COR-L47 (cell line): ENCODE results near the gene EHD4.
A peak's percentile ranks its signal among the peaks of the same experiment; 100 is the strongest.

Experiments
- DNase-seq: peaks from one replicate; lab custom pipeline; 2025; lab: John Stamatoyannopoulos, UW

The EHD4 gene

GRCh38 chr15:41994772-41995475, 22.6 kb upstream of the EHD4 start:
- DNase-seq: no peak

GRCh38 chr15:41994171-41994650, 21.9 kb upstream of the EHD4 start:
- no peak for DNase-seq

- no peak for DNase-seq
These were observed 21.3 kb upstream of the EHD4 start for GRCh38 chr15:41993472-41994170.

- DNase-seq: no peak
These were observed 20.4 kb upstream of the EHD4 start for GRCh38 chr15:41992803-41993190.

GRCh38 chr15:41992151-41992802, 19.9 kb upstream of the EHD4 start:
- DNase-seq: no peak

GRCh38 chr15:41990691-41991090, 18.3 kb upstream of the EHD4 start:
- DNase-seq: no peak

- no peak for DNase-seq
These were observed 17.9 kb upstream of the EHD4 start for GRCh38 chr15:41990243-41990605.

GRCh38 chr15:41989573-41990242, 17.4 kb upstream of the EHD4 start:
- peak; percentile 50 for DNase-seq

- DNase-seq: no peak
These were observed 16.7 kb upstream of the EHD4 start for GRCh38 chr15:41988896-41989572.

GRCh38 chr15:41987925-41988275, 15.5 kb upstream of the EHD4 start:
- no peak for DNase-seq

- no peak for DNase-seq
These were observed 15.0 kb upstream of the EHD4 start for GRCh38 chr15:41987246-41987924.

- no peak for DNase-seq
These were observed 13.1 kb upstream of the EHD4 start for GRCh38 chr15:41985236-41986160.

GRCh38 chr15:41984622-41985021, 12.3 kb upstream of the EHD4 start:
- no peak for DNase-seq

- no peak for DNase-seq
These were observed 11.5 kb upstream of the EHD4 start for GRCh38 chr15:41983621-41984571.

GRCh38 chr15:41983221-41983620, 10.9 kb upstream of the EHD4 start:
- DNase-seq: no peak

GRCh38 chr15:41982133-41982930, 10.0 kb upstream of the EHD4 start:
- DNase-seq: no peak

GRCh38 chr15:41981371-41982132, 9.2 kb upstream of the EHD4 start:
- DNase-seq: no peak
